K562 (cell line): ENCODE data around the gene ASMTL. TPM values are rescaled to one million over a fixed set of nuclear protein-coding genes. Genes with fewer than 3 reads are reported as not detected.

Experiments
- ATAC-seq: fragments of 200-7000 bp; cut with Tn5 transposase; 3 replicates; pipeline ENCODE4 v1.9.1; 2020; ENCODE audit warnings: moderate library complexity
- BruUV-seq: library from RNA; stranded (reverse); fragments of 400-500 nt; replicated peaks from 2 replicates; lab custom pipeline; 2021; lab: Mats Ljungman, UMichigan
- CTCF ChIA-PET: fragments of 300-600 bp; formaldehyde crosslinking; extraction: SDS; loops from one replicate; lab custom pipeline; 2021; ENCODE audit warnings: low intra/inter-chr PET ratio; lab: Yijun Ruan, JAX
- POLR2A ChIA-PET: fragments of 300-600, 350-650 bp; sonication (Branson Sonifier 250); formaldehyde crosslinking; extraction: SDS; loops from one replicate; lab custom pipeline; 2021; ENCODE audit warnings: antibody characterized with exemption, inconsistent platforms; lab: Yijun Ruan, JAX
- DNase-seq, 4 experiments: peaks; one replicate each; pipeline versions ENCODE4 v3.0.0 to v3.0.0-alpha.2; 2011 to 2018; ENCODE audit warnings: low spot score in 3 of 4, mixed read lengths in 3 of 4; ENCODE audit errors: extremely low read depth in 1 of 4
- FAIRE-seq: peaks from 2 replicates; lab custom pipeline; 2011; peaks lifted over from hg19 to GRCh38; lab: Jason Lieb, UNC
- H2AFZ ChIP-seq: 2 replicates; pipeline ENCODE4 v1.6.0; 2011; ENCODE audit warnings: low read depth, low read length, control low read depth, inconsistent platforms
- H3K27ac ChIP-seq: fragments of 200-600 bp; 3 replicates; pipeline ENCODE4 v1.8.0; 2011; ENCODE audit warnings: low read depth, mild to moderate bottlenecking, control low read depth, inconsistent platforms, low read length, moderate library complexity, mixed read lengths; ENCODE audit errors: extremely low read depth
- H3K27me3 ChIP-seq, 2 experiments: fragments of 300-600 bp in 1 of 2; 2 replicates in 1 of 2; 3 replicates in 1 of 2; pipeline versions ENCODE4 v1.6.0 to v1.8.0; 2011; ENCODE audit warnings: inconsistent platforms in 2 of 2, low read length in 2 of 2, mild to moderate bottlenecking in 1 of 2, mixed read lengths in 1 of 2, moderate library complexity in 1 of 2; ENCODE audit not compliant: control insufficient read depth in 2 of 2, insufficient read depth in 2 of 2
- H3K36me3 ChIP-seq: fragments of 300-600 bp; 3 replicates; pipeline ENCODE4 v1.8.0; 2011; ENCODE audit warnings: mild to moderate bottlenecking, low read length, inconsistent platforms; ENCODE audit not compliant: control insufficient read depth, insufficient read depth
- H3K4me1 ChIP-seq, 2 experiments: fragments of 200-600 bp in 1 of 2; replicated peaks in 1 of 2; 2 replicates in 1 of 2; 3 replicates in 1 of 2; pipeline versions ENCODE4 v1.5.1 to v1.8.0; 2011; ENCODE audit warnings: inconsistent platforms in 2 of 2, low read length in 2 of 2, mild to moderate bottlenecking in 1 of 2, mixed read lengths in 1 of 2, moderate library complexity in 1 of 2; ENCODE audit not compliant: control insufficient read depth in 2 of 2, insufficient read depth in 2 of 2
- H3K4me2 ChIP-seq: 2 replicates; pipeline ENCODE4 v1.6.1; 2011; ENCODE audit warnings: low read length, control low read depth, inconsistent platforms, mixed read lengths; ENCODE audit not compliant: insufficient read depth
- H3K4me3 ChIP-seq: fragments of 200-600 bp; sonication (generic), shearing (Covaris generic); 2 replicates; pipeline ENCODE4 v1.5.1; 2016; ENCODE audit warnings: control low read depth, inconsistent platforms
- H3K79me2 ChIP-seq: fragments of 200-600 bp; 3 replicates; pipeline ENCODE4 v1.8.0; 2011; ENCODE audit warnings: low read length, inconsistent platforms; ENCODE audit not compliant: control insufficient read depth, insufficient read depth
- H3K9ac ChIP-seq, 2 experiments: 2 replicates each; pipeline versions ENCODE4 v1.6.0 to v1.6.1; 2011; ENCODE audit warnings: low read depth in 2 of 2, low read length in 2 of 2, control low read depth in 1 of 2, inconsistent platforms in 1 of 2, mild to moderate bottlenecking in 1 of 2, mixed read lengths in 1 of 2; ENCODE audit not compliant: insufficient read depth in 1 of 2
- H3K9me1 ChIP-seq: one replicate; pipeline ENCODE4 v1.6.0; 2011; ENCODE audit warnings: inconsistent platforms, mild to moderate bottlenecking, low read length, moderate library complexity; ENCODE audit not compliant: control insufficient read depth, insufficient read depth
- H3K9me3 ChIP-seq: replicated peaks from 2 replicates; pipeline ENCODE4 v1.5.1; 2011; ENCODE audit warnings: low read depth, low read length, inconsistent platforms; ENCODE audit not compliant: control insufficient read depth, insufficient read depth
- H4K20me1 ChIP-seq: replicated peaks from 2 replicates; pipeline ENCODE4 v1.6.1; 2011; ENCODE audit warnings: low read length, inconsistent platforms, mixed read lengths; ENCODE audit not compliant: control insufficient read depth, insufficient read depth
- BDP1 ChIP-seq: IDR thresholded peaks from 3 replicates; pipeline ENCODE4 v1.6.1; 2011; ENCODE audit not compliant: insufficient read length, insufficient read depth
- KAT2B ChIP-seq: IDR thresholded peaks from one replicate; pipeline ENCODE4 v1.6.1; 2012; ENCODE audit warnings: low read depth, mild to moderate bottlenecking, control low read depth, inconsistent platforms, low read length, moderate library complexity
- KLF6 ChIP-seq: fragments of 250-450 bp; sonication (Bioruptor Pico); IDR thresholded peaks from 2 replicates; pipeline ENCODE4 v1.4.0; 2020; ENCODE audit warnings: mild to moderate bottlenecking, moderate library complexity, borderline replicate concordance
- MNT ChIP-seq, 2 experiments: fragments of 450-650 bp; conservative IDR thresholded peaks; 2 replicates each; pipeline ENCODE4 v1.6.1; 2017; ENCODE audit warnings: mild to moderate bottlenecking in 2 of 2, moderate library complexity in 2 of 2
- NR2F6 ChIP-seq: fragments of 450-650 bp; formaldehyde crosslinking; IDR thresholded peaks from 2 replicates; pipeline ENCODE4 v1.4.0; 2020; ENCODE audit warnings: mild to moderate bottlenecking
- POLR2AphosphoS2 ChIP-seq: IDR thresholded peaks from 2 replicates; pipeline ENCODE4 v1.6.1; 2012; ENCODE audit warnings: low read length, improper control_type of control experiment
- PRDM10 ChIP-seq: fragments of 450-650 bp; IDR thresholded peaks from 2 replicates; pipeline ENCODE4 v1.6.1; 2018; ENCODE audit not compliant: partially characterized antibody
- RUNX1 ChIP-seq: sonication (generic); IDR thresholded peaks from 2 replicates; pipeline ENCODE4 v1.6.1; 2016; ENCODE audit warnings: antibody characterized with exemption, low read depth
- TFE3 ChIP-seq: fragments of 450-650 bp; formaldehyde crosslinking; IDR thresholded peaks from 2 replicates; pipeline ENCODE4 v1.4.0; 2020; ENCODE audit warnings: mild to moderate bottlenecking, mixed read lengths
- ZNF12 ChIP-seq: sonication (generic); formaldehyde crosslinking; IDR thresholded peaks from 2 replicates; pipeline ENCODE4 v1.4.0; 2020; ENCODE audit warnings: mild to moderate bottlenecking, missing genetic modification reagents
- ZNF311 ChIP-seq: fragments of 250-450 bp; sonication (Bioruptor Pico); IDR thresholded peaks from 2 replicates; pipeline ENCODE4 v1.4.0; 2020; ENCODE audit warnings: mild to moderate bottlenecking, moderate library complexity
- ZNF408 ChIP-seq: fragments of 250-450 bp; sonication (Bioruptor Pico); IDR thresholded peaks from 2 replicates; pipeline ENCODE4 v1.4.0; 2020; ENCODE audit warnings: low read depth, mild to moderate bottlenecking, moderate library complexity
- ZNF445 ChIP-seq: fragments of 250-450 bp; sonication (Bioruptor Pico); IDR thresholded peaks from 2 replicates; pipeline ENCODE4 v1.4.0; 2020; ENCODE audit warnings: low read depth, mild to moderate bottlenecking, moderate library complexity
- WGBS: fragments of 100-300 bp; shearing (Covaris generic); methylation state at CpG from one replicate; pipeline ENCODE4 v1.1.6; 2016; ENCODE audit warnings: low coverage, mixed read lengths; ENCODE audit not compliant: insufficient coverage; ENCODE audit errors: missing lambda C conversion rate; 5-methylcytosine and 5-hydroxymethylcytosine counted together
- in situ Hi-C: fragments of 300-500 bp; cut with MboI; formaldehyde crosslinking; loops from 4 replicates; pipeline ENCODE4 v1.15.0; 2018; ENCODE audit warnings: inconsistent platforms, mixed read lengths
- intact Hi-C: fragments of 100-400 bp; cut with micrococcal nuclease; formaldehyde crosslinking; loops from 2 replicates; pipeline ENCODE4 v1.14.2; 2022
- polyA plus RNA-seq, 8 experiments: library from polyadenylated mRNA; depleted of rRNA in 4 of 8; stranded (reverse) in 5 of 8; unstranded in 3 of 8; fragments of >200 nt; fragmentation: Nextera tagmentation in 2 of 8; fragmentation: Illumina TruSeq in 1 of 8; extraction: Ambion mirVana in 2 of 8; extraction: Trizol in 1 of 8; gene quantifications; 2 replicates each; pipeline versions ENCODE4 v1.2.1 to v1.2.3, GENCODE V29; 2011 to 2014; ENCODE audit warnings: inconsistent platforms in 1 of 8, missing spikeins in 1 of 8
- total RNA-seq, 7 experiments: library from RNA; depleted of rRNA in 6 of 7; stranded (reverse); fragments of >200 nt in 6 of 7; fragmentation: Illumina TruSeq in 2 of 7; extraction: Trizol in 2 of 7; gene quantifications; 2 replicates each; pipeline versions ENCODE4 v1.2.1 to v1.2.3, GENCODE V29; 2011 to 2021; ENCODE audit warnings: low replicate concordance in 1 of 7

Gene ASMTL
- total and polyA plus RNA-seq, 9 of the 15 experiments (the other 6 are each of a cell fraction or from before 2014, with no cell fraction given), result 0.56 to 20.6 (median 7.6) TPM

GRCh38 chrX:1397441-1398270, 55.1 kb downstream of the ASMTL start:
- CTCF ChIA-PET, result no interaction called here
- Histone ChIP-seq H3K9me3 (no peaks in the 10 kb centered on the region), H3K4me1 (peaks cover 2 to 37% of the 10 kb centered on the region in 2 experiments; a peak in 3 of 5 replicates), H3K27me3 (no peaks in the 10 kb centered on the region), H3K9ac (no peak overlapping the region), H3K79me2 (peaks cover 14% of the 10 kb centered on the region; the same call in 2 of the 3 replicates), H2AFZ (no peak overlapping the region), H3K4me2 (no peak overlapping the region), H3K27ac (no peak overlapping the region), H4K20me1 (no peaks in the 10 kb centered on the region), H3K9me1 (no peaks in the 10 kb centered on the region), H3K36me3 (no peaks in the 10 kb centered on the region), H3K4me3 (no peak overlapping the region)
- no peak for FAIRE-seq
- in situ Hi-C loops, result no loop called here
- no peak for DNase-seq
- BruUV-seq, result no TSS peak
- WGBS, result 91% methylated on average over 11 of the region's 29 CpGs
- POLR2A ChIA-PET, result no interaction called here
- no peak for ATAC-seq
- no peak for TF ChIP-seq PRDM10
- no peak for TF ChIP-seq ZNF311 (CRISPR knock-in tag)
- no peak for TF ChIP-seq KAT2B
- TF ChIP-seq POLR2AphosphoS2, result no peak
- TF ChIP-seq KLF6 (CRISPR knock-in tag), result no peak
- TF ChIP-seq TFE3 (CRISPR knock-in tag), result no peak
- no peak for TF ChIP-seq RUNX1
- TF ChIP-seq ZNF12 (CRISPR knock-in tag), result no peak
- no peak for TF ChIP-seq ZNF445 (CRISPR knock-in tag)
- TF ChIP-seq MNT (conservative IDR thresholded peaks at IDR 0.05), result no peak
- TF ChIP-seq NR2F6, result no peak
- no peak for TF ChIP-seq BDP1
- no peak for TF ChIP-seq ZNF408 (CRISPR knock-in tag)
- intact Hi-C loops, result no loop called here
